Mesothelial cell of epicardium (in vitro differentiated cells): Measurements from ENCODE around the gene MYO5A. TPM values are rescaled to one million over a fixed set of nuclear protein-coding genes. Genes with fewer than 3 reads are reported as not detected.

Experiments used
- DNase-seq, 2 experiments: peaks; one replicate each; pipeline ENCODE4 v3.0.0; 2021; ENCODE audit warnings: low spot score in 2 of 2; ENCODE audit not compliant: unreplicated experiment in 2 of 2
- H3K27ac Mint-ChIP-seq: 2 replicates; pipeline ENCODE4 v1.8.0; 2021; ENCODE audit warnings: mixed read lengths
- H3K27me3 Mint-ChIP-seq: 2 replicates; pipeline ENCODE4 v1.8.0; 2021; ENCODE audit warnings: low read depth, mixed read lengths
- H3K36me3 Mint-ChIP-seq: 2 replicates; pipeline ENCODE4 v1.8.0; 2021; ENCODE audit warnings: mixed read lengths
- H3K4me1 Mint-ChIP-seq: 2 replicates; pipeline ENCODE4 v1.8.0; 2021; ENCODE audit warnings: mixed read lengths
- H3K4me3 Mint-ChIP-seq: 2 replicates; pipeline ENCODE4 v1.8.0; 2021; ENCODE audit warnings: mild to moderate bottlenecking, moderate library complexity, mixed read lengths
- H3K9me3 Mint-ChIP-seq: 2 replicates; pipeline ENCODE4 v1.8.0; 2021; ENCODE audit warnings: mixed read lengths
- CTCF ChIP-seq: fragments of 200-600 bp; sonication (generic); IDR thresholded peaks from one replicate; pipeline ENCODE4 v1.5.0; 2021; ENCODE audit warnings: antibody characterized with exemption; ENCODE audit not compliant: unreplicated experiment
- total RNA-seq: library from RNA; stranded (reverse); gene quantifications from 3 replicates; pipeline ENCODE4 v1.2.1, GENCODE V29; 2021

Gene MYO5A
- total RNA-seq, 1 donor from 2014 or later, result 14.4 TPM

- Mint-ChIP-seq H3K27me3 (peaks cover 16% of the 10 kb centered on the region), H3K27ac (no peak overlapping the region), H3K36me3 (no peaks in the 10 kb centered on the region), H3K4me1 (peaks cover 4% of the 10 kb centered on the region), H3K4me3 (no peak overlapping the region), H3K9me3 (no peaks in the 10 kb centered on the region)
- DNase-seq, result no peak
- TF ChIP-seq CTCF, result no peak
Measured at GRCh38 chr15:52523647-52524046, 5.0 kb downstream of the MYO5A start.

- DNase-seq, result no peak
Measured at GRCh38 chr15:52523192-52523591, 5.5 kb downstream of the MYO5A start.

GRCh38 chr15:52521682-52522081, 7.0 kb downstream of the MYO5A start:
- no peak overlapping the region for H3K27ac Mint-ChIP-seq
- no peak for DNase-seq
- no peaks in the 10 kb centered on the region for H3K4me1 Mint-ChIP-seq
- no peak for TF ChIP-seq CTCF
- peaks cover under 1% of the 10 kb centered on the region for H3K27me3 Mint-ChIP-seq
- no peaks in the 10 kb centered on the region for H3K9me3 Mint-ChIP-seq
- no peak overlapping the region for H3K4me3 Mint-ChIP-seq
- H3K36me3 Mint-ChIP-seq, result no peaks in the 10 kb centered on the region

More at GRCh38 chr15:52523192-52523591, 5.5 kb downstream of the MYO5A start:
- no peaks in the 10 kb centered on the region for H3K36me3 Mint-ChIP-seq
- H3K4me1 Mint-ChIP-seq, result peaks cover 4% of the 10 kb centered on the region
- H3K27me3 Mint-ChIP-seq, result peaks cover 16% of the 10 kb centered on the region
- no peak overlapping the region for H3K4me3 Mint-ChIP-seq
- no peak overlapping the region for H3K27ac Mint-ChIP-seq
- no peak for TF ChIP-seq CTCF
- no peaks in the 10 kb centered on the region for H3K9me3 Mint-ChIP-seq

GRCh38 chr15:52520421-52520820, 8.3 kb downstream of the MYO5A start:
- H3K4me1 Mint-ChIP-seq, result no peaks in the 10 kb centered on the region
- H3K4me3 Mint-ChIP-seq, result no peak overlapping the region
- no peak for DNase-seq
- H3K9me3 Mint-ChIP-seq, result no peaks in the 10 kb centered on the region
- H3K27me3 Mint-ChIP-seq, result no peaks in the 10 kb centered on the region
- TF ChIP-seq CTCF, result no peak
- no peak overlapping the region for H3K27ac Mint-ChIP-seq
- no peaks in the 10 kb centered on the region for H3K36me3 Mint-ChIP-seq

- TF ChIP-seq CTCF, result no peak
- H3K27me3 Mint-ChIP-seq, result no peaks in the 10 kb centered on the region
- no peaks in the 10 kb centered on the region for H3K9me3 Mint-ChIP-seq
- no peak overlapping the region for H3K4me3 Mint-ChIP-seq
- H3K36me3 Mint-ChIP-seq, result no peaks in the 10 kb centered on the region
- H3K27ac Mint-ChIP-seq, result no peak overlapping the region
- no peak for DNase-seq
- H3K4me1 Mint-ChIP-seq, result no peaks in the 10 kb centered on the region
Measured at GRCh38 chr15:52518487-52519371, 10.0 kb downstream of the MYO5A start.
